Right atrium auricular region (tissue), 2 donors: Measurements from ENCODE around the gene CCDC120. TPM values are rescaled to one million over a fixed set of nuclear protein-coding genes. Genes with fewer than 3 reads are reported as not detected.

Source experiments
- DNase-seq: peaks from one replicate; pipeline ENCODE4 v3.0.0-alpha.2; 2019; ENCODE audit warnings: low spot score
- H3K27ac ChIP-seq, 2 donors: fragments of 200-600 bp; sonication (generic); 1 replicate in 1 of 2; 2 replicates in 1 of 2; pipeline ENCODE4 v1.5.1; 2016 to 2019
- H3K27me3 ChIP-seq, 2 donors: fragments of 200-600 bp; sonication (generic); one replicate each; pipeline versions ENCODE4 v1.5.1 to v1.6.0; 2017 to 2019
- H3K36me3 ChIP-seq: fragments of 200-600 bp; sonication (generic); one replicate; pipeline ENCODE4 v1.5.1; 2016
- H3K4me1 ChIP-seq, 2 donors: fragments of 200-600 bp; sonication (generic); one replicate each; pipeline versions ENCODE4 v1.5.1 to v1.6.0; 2017 to 2019
- H3K4me3 ChIP-seq, 2 donors: fragments of 200-600 bp; sonication (generic); 1 replicate in 1 of 2; 2 replicates in 1 of 2; pipeline ENCODE4 v1.5.1; 2017 to 2019; ENCODE audit warnings: mild to moderate bottlenecking in 1 of 2, moderate library complexity in 1 of 2
- H3K9me3 ChIP-seq, 2 donors: fragments of 200-600 bp; sonication (generic); one replicate each; pipeline ENCODE4 v1.5.1; 2019
- total RNA-seq, 2 donors: library from RNA; depleted of rRNA; stranded (reverse); fragments of >200 nt; gene quantifications; one replicate each; pipeline ENCODE4 v1.1.0, GENCODE V29; 2016
- TF ChIP-seq, protein P1 (sequence below), 2 donors: fragments of 200-600 bp; sonication (generic); IDR thresholded peaks; one replicate each; pipeline ENCODE4 v1.5.1; 2019; ENCODE audit warnings: antibody characterized with exemption in 2 of 2

Gene CCDC120
- total RNA-seq, 2 donors from 2014 or later: 1.3 to 2.2 TPM

DNA sequence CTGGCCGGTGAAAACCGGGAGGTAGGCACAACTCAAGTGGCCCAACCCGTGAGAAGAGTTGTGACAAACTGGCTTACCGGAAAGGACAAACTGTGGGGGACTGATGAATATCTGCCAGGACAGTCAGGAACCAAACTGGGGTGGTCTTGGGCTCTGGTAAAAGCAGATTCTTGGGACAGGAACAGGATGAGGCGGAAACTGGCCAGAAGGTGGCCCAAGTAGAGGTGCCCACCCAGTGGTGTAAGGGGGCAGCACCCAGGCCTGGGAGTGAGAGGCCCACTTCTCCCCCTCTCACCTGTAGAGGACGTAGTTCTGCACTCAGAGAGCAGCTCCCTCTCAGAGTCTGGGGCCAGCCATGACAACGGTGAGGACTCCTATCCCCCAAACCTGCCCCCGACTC is 5.9 kb downstream of the CCDC120 start:
- Histone ChIP-seq H3K27ac (no peak overlapping the region), H3K9me3 (no peaks in the 10 kb centered on the region), H3K27me3 (no peaks in the 10 kb centered on the region), H3K4me3 (no peak overlapping the region), H3K36me3 (no peaks in the 10 kb centered on the region), H3K4me1 (no peaks in the 10 kb centered on the region)
- no peak for DNase-seq
- TF ChIP-seq, protein P1, sequence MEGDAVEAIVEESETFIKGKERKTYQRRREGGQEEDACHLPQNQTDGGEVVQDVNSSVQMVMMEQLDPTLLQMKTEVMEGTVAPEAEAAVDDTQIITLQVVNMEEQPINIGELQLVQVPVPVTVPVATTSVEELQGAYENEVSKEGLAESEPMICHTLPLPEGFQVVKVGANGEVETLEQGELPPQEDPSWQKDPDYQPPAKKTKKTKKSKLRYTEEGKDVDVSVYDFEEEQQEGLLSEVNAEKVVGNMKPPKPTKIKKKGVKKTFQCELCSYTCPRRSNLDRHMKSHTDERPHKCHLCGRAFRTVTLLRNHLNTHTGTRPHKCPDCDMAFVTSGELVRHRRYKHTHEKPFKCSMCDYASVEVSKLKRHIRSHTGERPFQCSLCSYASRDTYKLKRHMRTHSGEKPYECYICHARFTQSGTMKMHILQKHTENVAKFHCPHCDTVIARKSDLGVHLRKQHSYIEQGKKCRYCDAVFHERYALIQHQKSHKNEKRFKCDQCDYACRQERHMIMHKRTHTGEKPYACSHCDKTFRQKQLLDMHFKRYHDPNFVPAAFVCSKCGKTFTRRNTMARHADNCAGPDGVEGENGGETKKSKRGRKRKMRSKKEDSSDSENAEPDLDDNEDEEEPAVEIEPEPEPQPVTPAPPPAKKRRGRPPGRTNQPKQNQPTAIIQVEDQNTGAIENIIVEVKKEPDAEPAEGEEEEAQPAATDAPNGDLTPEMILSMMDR (IDR thresholded peaks at IDR 0.05): no peak

DNA sequence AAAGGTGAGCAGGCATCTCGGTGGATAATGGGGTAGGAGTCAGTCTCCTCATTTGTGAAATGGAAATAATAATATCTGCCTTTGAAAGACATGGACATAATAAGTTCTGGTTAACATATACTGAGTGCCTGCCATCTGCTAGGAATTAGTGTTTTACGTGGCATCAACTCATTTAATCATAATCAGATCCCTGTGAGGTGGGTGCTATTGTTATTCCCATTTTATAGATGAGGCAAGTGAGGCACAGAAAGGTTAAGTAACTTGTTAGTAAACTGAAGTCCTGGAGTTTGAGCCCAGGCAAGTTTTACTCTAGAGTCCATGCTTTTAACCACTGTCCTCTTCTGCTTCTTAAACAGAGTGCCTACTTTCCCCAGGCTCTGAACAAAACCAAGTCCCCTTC is 7.5 kb downstream of the CCDC120 start:
- DNase-seq: no peak
- TF ChIP-seq, protein P1 (IDR thresholded peaks at IDR 0.05): no peak
- Histone ChIP-seq H3K36me3 (no peaks in the 10 kb centered on the region), H3K27me3 (no peaks in the 10 kb centered on the region), H3K4me3 (no peak overlapping the region), H3K4me1 (no peaks in the 10 kb centered on the region), H3K9me3 (no peaks in the 10 kb centered on the region), H3K27ac (no peak overlapping the region)

DNA sequence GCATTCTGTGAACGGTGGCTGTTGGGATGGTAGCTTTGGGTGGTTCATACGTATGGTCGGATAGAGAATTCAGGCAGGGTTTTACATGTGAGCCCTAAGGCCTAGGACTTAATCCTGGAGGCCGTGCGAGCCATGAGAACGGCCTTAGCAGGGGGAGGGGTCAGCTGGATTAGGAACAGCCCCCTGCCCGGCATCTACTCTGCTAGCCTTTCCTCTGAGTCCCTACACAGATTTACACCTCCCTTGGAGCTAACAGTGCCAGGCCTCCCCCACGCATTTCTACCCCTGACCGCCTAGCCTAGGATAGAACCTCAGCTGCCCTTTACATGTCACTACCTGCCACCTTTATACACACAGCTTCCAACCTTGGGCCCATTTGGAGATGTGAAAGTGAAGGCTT is 7.9 kb downstream of the CCDC120 start:
- no peak for DNase-seq
- Histone ChIP-seq H3K9me3 (no peaks in the 10 kb centered on the region), H3K4me1 (no peaks in the 10 kb centered on the region), H3K27me3 (no peaks in the 10 kb centered on the region), H3K4me3 (no peak overlapping the region), H3K36me3 (no peaks in the 10 kb centered on the region), H3K27ac (no peak overlapping the region)
- TF ChIP-seq, protein P1 (IDR thresholded peaks at IDR 0.05): no peak

DNA sequence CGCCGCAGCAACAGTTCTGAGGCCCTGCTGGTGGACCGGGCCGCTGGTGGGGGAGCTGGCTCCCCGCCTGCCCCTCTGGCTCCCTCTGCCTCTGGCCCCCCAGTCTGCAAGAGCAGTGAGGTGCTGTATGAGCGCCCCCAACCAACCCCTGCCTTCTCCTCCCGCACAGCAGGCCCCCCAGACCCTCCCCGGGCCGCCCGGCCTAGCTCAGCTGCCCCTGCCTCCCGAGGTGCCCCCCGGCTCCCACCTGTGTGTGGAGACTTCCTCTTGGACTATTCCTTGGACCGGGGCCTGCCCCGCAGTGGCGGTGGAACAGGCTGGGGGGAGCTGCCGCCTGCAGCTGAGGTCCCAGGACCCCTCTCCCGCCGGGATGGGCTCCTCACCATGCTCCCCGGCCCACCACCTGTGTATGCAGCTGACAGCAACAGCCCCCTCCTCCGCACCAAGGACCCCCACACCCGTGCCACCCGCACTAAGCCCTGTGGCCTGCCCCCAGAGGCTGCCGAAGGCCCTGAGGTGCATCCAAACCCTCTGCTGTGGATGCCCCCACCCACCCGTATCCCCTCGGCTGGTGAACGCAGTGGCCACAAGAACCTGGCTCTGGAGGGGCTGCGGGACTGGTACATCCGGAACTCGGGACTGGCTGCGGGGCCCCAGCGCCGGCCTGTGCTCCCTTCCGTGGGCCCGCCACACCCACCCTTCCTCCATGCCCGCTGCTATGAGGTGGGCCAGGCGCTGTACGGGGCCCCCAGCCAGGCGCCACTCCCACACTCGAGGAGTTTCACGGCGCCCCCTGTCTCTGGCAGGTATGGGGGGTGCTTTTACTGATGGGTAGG is 8.7 kb downstream of the CCDC120 start:
- Histone ChIP-seq H3K27me3 (no peaks in the 10 kb centered on the region), H3K4me1 (peaks cover 0 to 2% of the 10 kb centered on the region in 2 donors), H3K27ac (no peak overlapping the region), H3K36me3 (no peaks in the 10 kb centered on the region), H3K9me3 (no peaks in the 10 kb centered on the region), H3K4me3 (no peak overlapping the region)
- no peak for DNase-seq
- TF ChIP-seq, protein P1 (IDR thresholded peaks at IDR 0.05): no peak

DNA sequence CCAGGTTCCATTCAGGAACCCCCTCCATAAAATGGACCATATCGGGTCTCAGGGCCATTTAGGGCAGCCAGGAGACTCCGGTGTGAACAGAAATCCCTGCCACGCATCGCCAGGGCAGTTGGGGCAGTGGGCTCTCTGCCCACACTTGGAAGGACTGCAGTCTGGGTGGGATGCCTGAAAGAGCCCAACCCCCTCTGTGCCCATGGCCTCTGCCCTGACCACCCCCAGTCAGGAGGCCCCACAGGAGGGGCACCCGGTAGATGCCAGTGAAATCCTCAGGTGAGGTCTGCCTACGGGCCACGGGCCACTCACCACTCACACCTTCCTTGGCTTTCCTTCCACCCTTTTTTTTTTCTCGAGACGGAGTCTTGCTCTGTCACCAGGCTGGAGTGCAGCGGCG is 10.2 kb downstream of the CCDC120 start:
- DNase-seq: no peak
- Histone ChIP-seq H3K36me3 (no peaks in the 10 kb centered on the region), H3K4me1 (peaks cover 0 to 12% of the 10 kb centered on the region in 2 donors), H3K9me3 (no peaks in the 10 kb centered on the region), H3K27ac (no peak overlapping the region), H3K27me3 (no peaks in the 10 kb centered on the region), H3K4me3 (no peak overlapping the region)
- TF ChIP-seq, protein P1 (IDR thresholded peaks at IDR 0.05): no peak

DNA sequence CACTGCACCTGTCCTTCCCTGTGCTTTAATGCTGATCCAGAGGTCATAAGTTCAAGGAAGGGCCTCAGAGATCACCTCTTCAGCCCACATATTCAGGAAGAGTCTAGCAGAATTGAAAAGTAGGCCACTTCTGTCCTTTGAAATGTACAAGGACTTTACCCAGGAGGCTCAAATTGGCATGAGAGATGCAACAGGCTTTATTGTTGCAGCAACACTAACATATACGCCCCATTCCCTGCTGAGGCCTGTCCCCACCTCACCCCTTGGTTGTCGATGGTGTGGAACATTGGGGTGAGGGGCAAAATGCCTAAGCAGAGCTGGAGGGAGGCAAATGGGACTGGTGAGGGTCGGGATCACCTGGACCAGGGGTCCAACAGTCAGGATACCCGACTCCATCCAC is 12.2 kb downstream of the CCDC120 start:
- Histone ChIP-seq H3K4me3 (no peak overlapping the region), H3K4me1 (peaks cover 0 to 18% of the 10 kb centered on the region in 2 donors), H3K27me3 (no peaks in the 10 kb centered on the region), H3K36me3 (peaks cover 6% of the 10 kb centered on the region), H3K9me3 (no peaks in the 10 kb centered on the region), H3K27ac (no peak overlapping the region)
- no peak for DNase-seq
- TF ChIP-seq, protein P1 (IDR thresholded peaks at IDR 0.05): no peak
